ENCODE measurements around the gene HDAC4. TPM values are rescaled to one million over a fixed set of nuclear protein-coding genes. Genes with fewer than 3 reads are reported as not detected.
A peak's percentile ranks its signal among the peaks of the same experiment; 100 is the strongest.

The HDAC4 gene
- total and polyA plus RNA-seq, 2 of the 4 experiments (the other 2 are of a cell fraction) = 4.1 to 7.2 TPM

- TF ChIP-seq USF2 (IDR thresholded peaks at IDR 0.05; ENCODE audit: low read depth, low read length) = no peak
- no peak for TF ChIP-seq RCOR1 (IDR thresholded peaks at IDR 0.05; ENCODE audit: insufficient replicate concordance, low read length)
Observed at GRCh38 chr2:239273280-239274234, 127.3 kb downstream of the HDAC4 start (continued).

- ChIA-PET POLR2A (ENCODE audit: unreplicated experiment) (no interaction called here), CTCF (no interaction called here)
- dilution Hi-C loops (cut with HindIII; ENCODE audit: low sequenced_read_pairs, unreplicated experiment) = no loop called here
- Histone ChIP-seq H3K27ac (ENCODE audit: insufficient read depth, low read length) (no peak overlapping the region), H3K4ac (ENCODE audit: low read depth, low read length) (no peak overlapping the region; the same call in 1 of the 2 replicates), H2AK9ac (replicated peaks; ENCODE audit: low read depth, low read length, poor library complexity) (no peak overlapping the region), H3K9me1 (ENCODE audit: insufficient read depth, low read length) (peaks cover 18% of the 10 kb centered on the region), H3K23ac (ENCODE audit: low read depth, low read length) (no peak overlapping the region), H3K4me3 (ENCODE audit: insufficient read depth, low read depth, low read length) (no peak overlapping the region), H2BK15ac (ENCODE audit: low read depth, low read length) (0 out of 3 replicates have a peak overlapping the region, but pooled peaks have one; percentile 33), H3K4me2 (ENCODE audit: low read depth, low read length) (no peak overlapping the region), H3K18ac (ENCODE audit: low read depth, low read length) (no peak overlapping the region), H2BK120ac (ENCODE audit: low read depth, low read length) (no peak overlapping the region), H3K27me3 (ENCODE audit: control insufficient read depth, insufficient read depth, low read length) (no peaks in the 10 kb centered on the region), H2BK20ac (ENCODE audit: low read depth, low read length) (0 out of 2 replicates have a peak overlapping the region, but pooled peaks have one; percentile 33), H3K9ac (ENCODE audit: low read depth, low read length) (no peak overlapping the region), H3K9me3 (ENCODE audit: control insufficient read depth, insufficient read depth, low read length) (no peaks in the 10 kb centered on the region), H3K36me3 (ENCODE audit: control insufficient read depth, insufficient read depth, low read length) (no peaks in the 10 kb centered on the region), H4K20me1 (ENCODE audit: insufficient read depth, low read length) (no peaks in the 10 kb centered on the region), H4K91ac (ENCODE audit: insufficient read depth, low read depth, low read length) (peak overlapping the region; percentile 15; the same call in 1 of the 2 replicates), H4K5ac (ENCODE audit: low read depth, low read length) (no peak overlapping the region), H3K56ac (ENCODE audit: extremely low read depth, insufficient read depth, low read length) (no peak overlapping the region), H2AFZ (replicated peaks; ENCODE audit: low read length, poor library complexity) (no peak overlapping the region), H2AK5ac (ENCODE audit: low read depth, low read length) (0 out of 2 replicates have a peak overlapping the region, but pooled peaks have one; percentile 62), H4K8ac (ENCODE audit: low read depth in 2 of 2, low read length in 2 of 2) (peak overlapping the region in 1 of 2 experiments; percentile 52; a peak in 1 of 4 replicates), H3K4me1 (ENCODE audit: control insufficient read depth, insufficient read depth, low read length) (peaks cover 46% of the 10 kb centered on the region), H2BK5ac (ENCODE audit: low read depth, low read length, poor library complexity, severe bottlenecking) (no peak overlapping the region), H3K14ac (replicated peaks; ENCODE audit: low read depth, low read length) (no peak overlapping the region), H3K79me1 (ENCODE audit: low read depth in 1 of 2, low read length in 2 of 2) (peaks cover 40 to 82% of the 10 kb centered on the region in 2 experiments)
- WGBS, 2 experiments (ENCODE audit: extremely low coverage in 2 of 2, insufficient read length in 1 of 2) = 96% methylated on average over 4 of the region's 9 CpGs; no CpG with 5 or more reads in 1 of the 2 experiments
- DNase-seq (no peak), ATAC-seq (ENCODE audit: low read depth) (no peak)
- TF ChIP-seq RAD21 (IDR thresholded peaks at IDR 0.05; ENCODE audit: low read length) = no peak
- no peak for TF ChIP-seq USF2 (IDR thresholded peaks at IDR 0.05; ENCODE audit: low read depth, low read length)
- no peak for TF ChIP-seq ELK1 (IDR thresholded peaks at IDR 0.05; ENCODE audit: borderline replicate concordance, low read depth, low read length)
- TF ChIP-seq RCOR1 (IDR thresholded peaks at IDR 0.05; ENCODE audit: insufficient replicate concordance, low read length) = no peak
- TF ChIP-seq BHLHE40 (IDR thresholded peaks at IDR 0.05; ENCODE audit: low read depth, low read length) = no peak
- no peak for TF ChIP-seq FOS (IDR thresholded peaks at IDR 0.05; ENCODE audit: low read depth, low read length)
- no peak for TF ChIP-seq MAZ (IDR thresholded peaks at IDR 0.05; ENCODE audit: borderline replicate concordance, low read depth, low read length)
- BruUV-seq (replicated peaks) = no TSS peak
- intact Hi-C loops (cut with micrococcal nuclease) = no loop called here
- in situ Hi-C loops (cut with MboI; ENCODE audit: low sequenced_read_pairs) = loop anchor here (10.0 kb wide), 1 partner anchor 122 kb away; no protein-coding TSS in a partner anchor
Observed at GRCh38 chr2:239272626-239273025, 128.2 kb downstream of the HDAC4 start.

Data from IMR-90 (cell line).